DMS53 treated with DMSO at 0.1 percent for 48 hours (cell line): ENCODE results near the gene RNF213.
"Not testable (repeated sequence)": the region's sequence is repeated elsewhere in the genome, so short reads cannot be mapped to it uniquely, and the experiment has no call there.

Experiments
- DNase-seq: peaks from one replicate; lab custom pipeline; 2025; ENCODE audit not compliant: unreplicated experiment; lab: John Stamatoyannopoulos, UW

RNF213 gene

GRCh38 chr17:80388175-80388574 is 127.5 kb downstream of the RNF213 start:
- no peak for DNase-seq

DNA sequence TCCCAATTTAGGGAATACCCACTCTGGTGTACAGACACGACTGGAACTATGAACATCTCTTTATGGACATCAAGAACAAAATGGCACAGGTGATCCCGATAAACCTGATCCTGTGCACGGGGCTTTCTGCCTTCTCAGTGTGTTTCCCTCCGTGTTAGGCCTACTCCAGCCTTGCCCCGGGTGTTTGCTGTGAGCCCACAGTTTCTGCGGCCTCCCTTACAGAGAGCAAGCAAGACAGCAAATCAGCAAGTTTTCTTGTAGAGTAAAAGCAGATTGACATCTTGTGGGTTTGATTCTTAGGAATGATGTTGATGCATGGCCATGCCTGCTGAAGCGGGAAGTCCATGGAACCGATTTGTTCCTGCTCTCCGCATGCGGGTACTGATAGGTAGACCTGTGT is 127.9 kb downstream of the RNF213 start:
- DNase-seq, result no peak

- DNase-seq, result no peak
Measured at GRCh38 chr17:80389011-80389995, 128.7 kb downstream of the RNF213 start.

GRCh38 chr17:80393241-80393890 is 132.7 kb downstream of the RNF213 start:
- DNase-seq, result no peak

DNA sequence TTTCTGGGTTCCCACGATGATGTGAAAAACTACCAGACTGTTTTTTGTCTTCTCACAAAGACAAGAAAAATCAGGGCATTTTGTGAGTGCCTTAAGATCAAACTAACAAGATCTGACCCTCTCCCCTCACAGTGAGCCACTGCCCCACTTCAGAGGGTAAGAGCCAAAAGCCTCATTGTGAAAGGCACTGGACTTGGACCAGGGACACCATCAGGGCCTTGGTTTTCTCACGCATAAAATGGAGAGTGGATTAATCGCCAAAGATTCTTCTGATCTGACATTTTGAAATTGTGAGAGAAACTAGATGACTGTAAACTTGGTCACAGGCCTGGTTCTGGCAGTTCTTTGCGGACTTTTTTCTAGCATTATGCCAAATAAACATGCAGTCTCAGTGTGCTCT is 133.3 kb downstream of the RNF213 start:
- DNase-seq, result no peak

- DNase-seq, result no peak
Measured at GRCh38 chr17:80394629-80395216, 134.1 kb downstream of the RNF213 start.

DNA sequence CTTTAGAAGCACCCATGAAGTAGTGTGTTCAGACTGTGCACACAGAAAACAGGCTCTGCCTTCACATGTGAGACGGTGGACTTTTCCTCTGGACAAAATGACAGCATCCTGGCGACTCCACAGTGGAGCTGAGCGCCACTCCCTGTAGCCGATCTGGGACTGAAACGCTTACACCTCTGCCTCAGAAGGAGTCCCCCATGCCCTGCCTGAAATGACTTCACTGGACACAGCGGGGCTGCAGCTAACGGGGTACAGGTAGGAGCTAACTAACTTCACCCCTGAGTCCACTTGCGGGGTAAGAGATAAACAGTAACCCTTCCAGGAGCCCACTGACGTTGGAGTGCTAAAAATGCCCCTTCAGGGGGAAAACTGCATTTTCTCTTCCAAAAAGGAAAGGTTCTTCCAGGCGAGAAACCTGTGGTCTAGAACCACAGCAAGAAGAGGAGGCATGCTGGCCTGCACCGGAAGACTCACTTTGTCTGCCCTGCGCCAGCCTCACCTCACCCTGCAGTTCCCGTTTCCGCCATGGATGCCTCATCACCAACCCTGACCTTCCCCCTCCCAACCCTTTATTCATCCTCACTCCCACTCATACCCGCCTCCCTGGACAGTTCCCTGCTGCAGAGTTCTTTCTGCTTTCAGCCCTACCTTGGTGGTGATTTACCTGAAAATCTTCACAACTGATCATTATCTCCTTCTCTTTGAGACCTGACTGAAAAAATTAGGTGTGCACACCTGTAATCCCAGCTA is 134.9 kb downstream of the RNF213 start:
- no peak for DNase-seq

DNA sequence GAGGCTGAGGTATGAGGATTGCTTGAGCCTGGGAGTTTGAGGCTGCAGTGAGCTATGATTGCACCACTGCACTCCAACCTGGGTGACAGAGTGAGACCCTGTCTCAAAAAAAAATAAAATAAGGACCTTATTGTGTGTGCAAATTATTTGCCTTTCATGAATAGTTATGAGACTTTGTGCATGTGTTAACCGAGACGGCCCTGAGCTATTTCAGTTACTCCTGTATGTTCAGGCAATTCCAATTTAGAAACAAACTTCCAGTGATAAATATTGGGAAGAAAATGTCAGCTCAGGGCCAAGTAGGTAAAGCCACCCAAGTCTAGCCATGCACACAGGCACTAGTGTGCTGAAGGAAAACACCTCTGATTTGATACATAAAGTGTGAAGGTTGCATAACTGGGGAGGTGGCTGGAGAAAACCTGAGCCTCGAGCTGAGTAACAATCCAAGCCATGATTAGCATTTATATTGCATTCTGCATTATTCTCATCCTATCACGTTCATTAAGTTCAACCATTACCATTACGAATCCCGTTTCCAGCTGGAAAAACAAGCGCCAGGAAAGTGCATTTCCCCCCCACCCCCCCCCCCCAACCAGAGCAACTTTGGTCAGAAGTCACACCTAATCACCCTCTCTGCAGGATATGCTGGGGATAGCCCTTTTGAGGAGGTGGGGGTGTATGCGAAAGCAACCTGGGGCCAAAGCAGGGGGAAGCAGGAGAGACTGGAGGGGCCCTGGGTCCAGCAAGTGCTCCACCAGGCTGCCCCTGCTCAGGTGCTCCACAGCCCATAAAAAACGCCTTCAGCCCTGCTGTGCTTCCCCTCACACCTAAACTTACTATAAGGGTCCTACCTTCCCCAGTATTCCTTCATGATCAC is 135.7 kb downstream of the RNF213 start:
- DNase-seq, result no peak

DNA sequence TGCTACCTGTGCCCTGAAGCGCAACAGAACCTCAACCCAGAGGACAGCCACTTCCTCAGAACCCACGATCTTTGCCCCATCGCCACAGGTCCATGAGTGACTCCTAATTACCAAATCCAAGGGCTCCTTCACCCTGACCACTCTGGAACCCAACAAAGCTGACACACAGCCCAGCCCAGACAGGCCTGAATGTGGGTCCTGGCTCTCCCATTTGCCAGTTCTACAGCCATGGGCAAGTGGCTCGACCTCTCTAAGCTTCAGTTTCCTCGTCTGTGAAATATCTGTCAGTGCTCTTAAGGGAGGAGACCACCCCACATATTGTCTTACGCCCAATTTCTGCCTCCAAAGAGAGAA is 136.4 kb downstream of the RNF213 start:
- no peak for DNase-seq

- DNase-seq, result no peak
Measured at GRCh38 chr17:80397686-80398085, 137.0 kb downstream of the RNF213 start.

GRCh38 chr17:80401086-80401485 is 140.4 kb downstream of the RNF213 start:
- not testable (repeated sequence) for DNase-seq

- not testable (repeated sequence) for DNase-seq
Measured at GRCh38 chr17:80402102-80402501, 141.4 kb downstream of the RNF213 start.

DNA sequence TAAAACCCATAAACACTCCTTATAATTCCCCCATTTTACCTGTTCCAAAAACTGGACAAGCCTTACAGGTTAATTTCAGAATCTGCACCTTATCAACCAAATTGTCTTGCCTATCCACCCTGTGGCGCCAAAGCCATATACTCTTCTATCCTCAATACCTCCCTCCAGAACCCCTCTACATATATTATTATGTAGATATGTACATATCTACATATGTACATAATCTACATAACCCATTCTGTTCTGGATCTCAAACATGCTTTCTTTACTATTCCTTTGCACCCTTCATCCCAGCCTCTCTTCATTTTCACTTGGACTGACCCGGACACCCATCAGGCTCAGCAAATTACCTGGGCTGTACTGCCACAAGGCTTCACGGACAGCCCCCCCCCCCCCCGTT is 142.3 kb downstream of the RNF213 start:
- no peak for DNase-seq

- DNase-seq, result no peak
Measured at GRCh38 chr17:80406146-80406545, 145.5 kb downstream of the RNF213 start.

GRCh38 chr17:80407917-80408316 is 147.3 kb downstream of the RNF213 start:
- DNase-seq, result not testable (repeated sequence)

DNA sequence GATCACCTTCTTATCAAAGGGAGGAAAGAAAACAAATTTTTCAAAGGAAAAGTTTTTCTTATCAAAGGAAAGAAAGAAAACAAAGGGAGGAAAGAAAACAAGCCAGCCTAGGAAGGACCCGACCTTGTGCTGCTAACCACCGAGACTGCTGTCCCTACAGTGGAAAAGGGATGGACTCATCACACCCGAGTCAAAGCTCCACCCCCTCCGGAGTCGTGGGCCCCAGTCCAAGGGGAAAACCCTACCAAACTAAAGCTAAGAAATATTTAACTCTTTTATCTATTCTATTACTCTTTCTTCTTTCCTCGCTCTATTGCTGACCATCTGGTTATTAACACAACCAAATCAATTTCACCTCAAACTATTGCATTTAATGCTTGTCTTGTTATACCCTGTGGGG is 148.2 kb downstream of the RNF213 start:
- no peak for DNase-seq

DNA sequence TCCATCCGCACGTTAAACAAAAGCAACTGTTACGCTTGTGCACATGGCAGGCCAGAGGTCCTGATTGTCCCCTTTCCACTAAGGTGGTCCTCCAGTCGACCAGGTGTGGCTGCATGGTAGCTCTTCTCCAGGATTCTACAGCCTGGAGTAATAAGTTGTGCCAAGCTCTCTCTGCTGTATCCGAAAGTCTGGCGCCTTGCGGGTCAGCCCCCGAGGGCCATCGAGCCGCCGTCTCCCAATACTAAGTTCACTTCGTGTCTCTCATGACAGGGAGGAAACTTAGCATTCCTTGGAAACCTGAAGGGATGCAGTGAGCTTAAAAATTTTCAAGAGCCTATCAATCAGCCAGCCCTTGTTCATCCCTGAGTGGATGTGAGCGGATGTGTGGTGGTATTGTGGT is 149.0 kb downstream of the RNF213 start:
- no peak for DNase-seq

GRCh38 chr17:80410441-80411087 is 149.9 kb downstream of the RNF213 start:
- not testable (repeated sequence) for DNase-seq

DNA sequence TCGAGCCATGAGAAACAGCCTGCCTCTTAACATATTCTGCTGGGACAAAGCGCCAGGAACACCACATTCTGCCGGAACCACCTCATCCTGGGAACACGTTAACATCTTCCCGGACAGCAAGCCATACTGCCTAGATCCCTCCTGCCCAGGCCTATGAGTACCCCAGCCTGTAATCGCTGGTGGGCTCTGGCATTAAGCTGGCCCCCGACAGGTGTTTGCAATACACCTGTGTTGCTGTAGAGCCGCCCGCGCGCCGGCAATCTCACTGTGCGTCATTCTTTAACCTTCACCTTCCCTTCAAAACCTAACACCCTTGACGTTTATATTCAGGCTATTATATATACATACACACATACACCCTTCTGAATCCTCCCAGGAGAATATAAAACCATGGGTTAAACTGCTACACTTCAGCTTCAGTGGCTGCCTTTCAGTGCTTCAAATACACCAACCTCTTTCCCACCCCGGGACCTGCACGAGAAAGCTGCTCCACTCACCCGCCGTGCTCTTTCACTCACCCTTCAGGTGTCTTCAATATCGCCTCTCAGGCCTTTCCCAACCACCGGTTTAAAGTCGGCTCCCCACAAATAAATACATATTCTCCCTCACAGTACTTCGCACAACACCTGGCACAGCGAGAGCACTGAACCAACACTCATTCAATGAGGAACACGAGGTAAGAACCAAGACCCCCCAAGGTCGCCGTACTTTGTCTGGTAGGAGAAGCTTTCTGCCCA is 153.3 kb downstream of the RNF213 start:
- DNase-seq, result no peak
